ENCODE results near the gene DRAXIN.

The DRAXIN gene

GRCh38 chr1:11653101-11653860 lies 38.2 kb upstream of the DRAXIN start:
- no peak for TF ChIP-seq REST (IDR thresholded peaks at IDR 0.05; ENCODE audit: low read depth)
- TF ChIP-seq TAF1 (IDR thresholded peaks at IDR 0.05; ENCODE audit: low read depth), result no peak
- no peak for TF ChIP-seq CEBPB (IDR thresholded peaks at IDR 0.05)
- peak; percentile 22; the same call in 1 of the 2 replicates for TF ChIP-seq RAD21 (IDR thresholded peaks at IDR 0.05; ENCODE audit: low read depth)
- TF ChIP-seq TCF12 (IDR thresholded peaks at IDR 0.05; ENCODE audit: low read depth), result no peak

GRCh38 chr1:11653861-11654136 lies 37.7 kb upstream of the DRAXIN start:
- TF ChIP-seq ZBTB7A (IDR thresholded peaks at IDR 0.05; ENCODE audit: low read depth), result no peak
- TF ChIP-seq CEBPB (IDR thresholded peaks at IDR 0.05), result no peak
- TF ChIP-seq NFIC (IDR thresholded peaks at IDR 0.05), result no peak
- no peak for TF ChIP-seq RAD21 (IDR thresholded peaks at IDR 0.05; ENCODE audit: low read depth)
- no peak for TF ChIP-seq EP300 (IDR thresholded peaks at IDR 0.05; ENCODE audit: borderline replicate concordance)
- no peak for TF ChIP-seq REST (IDR thresholded peaks at IDR 0.05; ENCODE audit: low read depth)
- TF ChIP-seq USF1 (IDR thresholded peaks at IDR 0.05), result no peak
- TF ChIP-seq FOXM1 (IDR thresholded peaks at IDR 0.05; ENCODE audit: borderline replicate concordance, low read depth), result no peak
- no peak for TF ChIP-seq TEAD4 (IDR thresholded peaks at IDR 0.05)
- no peak for TF ChIP-seq YY1 (IDR thresholded peaks at IDR 0.05; ENCODE audit: low read depth)
- TF ChIP-seq TCF12 (IDR thresholded peaks at IDR 0.05; ENCODE audit: low read depth), result no peak
- TF ChIP-seq EGR1 (IDR thresholded peaks at IDR 0.05), result no peak
- no peak for TF ChIP-seq TAF1 (IDR thresholded peaks at IDR 0.05; ENCODE audit: low read depth)
- TF ChIP-seq MAX (IDR thresholded peaks at IDR 0.05), result no peak
- no peak for TF ChIP-seq CREB1 (IDR thresholded peaks at IDR 0.05; ENCODE audit: low read depth)

GRCh38 chr1:11654137-11654938 lies 37.2 kb upstream of the DRAXIN start, which contains the start of the genes FBXO2 and FBXO44:
Gene FBXO2 (minus strand): TSS chr1:11654429. CDS start chr1:11654340, 89 bp downstream.
Gene FBXO44 (plus strand): TSS chr1:11654877. CDS start chr1:11655836, 959 bp downstream.
- TF ChIP-seq ZBTB7A (IDR thresholded peaks at IDR 0.05; ENCODE audit: low read depth) (peak; percentile 41; the same call in 1 of the 2 replicates), EP300 (IDR thresholded peaks at IDR 0.05; ENCODE audit: borderline replicate concordance) (no peak)

- TF ChIP-seq FOXM1 (IDR thresholded peaks at IDR 0.05; ENCODE audit: borderline replicate concordance, low read depth) (no peak), CREB1 (IDR thresholded peaks at IDR 0.05; ENCODE audit: low read depth) (no peak)
Measured at GRCh38 chr1:11654939-11655808, 36.3 kb upstream of the DRAXIN start.

GRCh38 chr1:11657654-11658053 lies 33.9 kb upstream of the DRAXIN start:
- TF ChIP-seq EGR1 (IDR thresholded peaks at IDR 0.05) (no peak), NFIC (IDR thresholded peaks at IDR 0.05) (peak; percentile 78)

GRCh38 chr1:11658542-11658941 lies 33.0 kb upstream of the DRAXIN start:
- TF ChIP-seq YY1 (IDR thresholded peaks at IDR 0.05; ENCODE audit: low read depth) (no peak), EP300 (IDR thresholded peaks at IDR 0.05; ENCODE audit: borderline replicate concordance) (no peak), TCF12 (IDR thresholded peaks at IDR 0.05; ENCODE audit: low read depth) (no peak), CREB1 (IDR thresholded peaks at IDR 0.05; ENCODE audit: low read depth) (no peak), TAF1 (IDR thresholded peaks at IDR 0.05; ENCODE audit: low read depth) (no peak), USF1 (IDR thresholded peaks at IDR 0.05) (no peak), EGR1 (IDR thresholded peaks at IDR 0.05) (no peak), CEBPB (IDR thresholded peaks at IDR 0.05) (no peak), FOXM1 (IDR thresholded peaks at IDR 0.05; ENCODE audit: borderline replicate concordance, low read depth) (no peak), TEAD4 (IDR thresholded peaks at IDR 0.05) (no peak), MAX (IDR thresholded peaks at IDR 0.05) (no peak), RAD21 (IDR thresholded peaks at IDR 0.05; ENCODE audit: low read depth) (no peak), REST (IDR thresholded peaks at IDR 0.05; ENCODE audit: low read depth) (no peak), ZBTB7A (IDR thresholded peaks at IDR 0.05; ENCODE audit: low read depth) (no peak), NFIC (IDR thresholded peaks at IDR 0.05) (no peak)

Measured in Ishikawa (cell line).